ENCODE results near the gene NTRK2.

DNA sequence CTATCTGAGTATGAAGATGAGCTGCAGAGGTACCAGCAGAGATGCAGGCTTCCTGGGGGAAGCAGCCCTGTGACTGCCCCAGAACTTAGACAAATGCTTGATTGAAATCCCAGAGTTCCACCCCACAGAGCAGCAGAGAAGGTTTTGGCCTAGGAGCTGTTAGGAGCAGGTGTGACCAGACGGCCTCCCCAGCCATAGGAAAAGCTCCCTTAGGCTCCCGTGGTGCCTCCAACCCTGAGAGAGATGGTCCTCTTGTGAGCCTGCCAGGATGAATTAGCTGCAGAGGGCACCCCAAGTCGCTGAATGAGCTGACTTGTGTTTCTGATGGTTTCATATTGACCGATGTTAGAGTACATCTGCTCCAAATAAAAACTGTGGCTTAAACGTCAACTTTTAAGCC, 22.1 kb downstream of the NTRK2 start:
- TF ChIP-seq CTCF (IDR thresholded peaks at IDR 0.05; ENCODE audit: borderline replicate concordance, extremely low read depth, low read length, poor library complexity, severe bottlenecking) (no peak), EZH2 (IDR thresholded peaks at IDR 0.05; ENCODE audit: borderline replicate concordance, low read depth, low read length, severe bottlenecking) (no peak)
